CD14-positive monocyte (primary cell): ENCODE measurements around the gene HECW1. TPM values are rescaled to one million over a fixed set of nuclear protein-coding genes. Genes with fewer than 3 reads are reported as not detected.

Source experiments
- DNase-seq, 3 donors: peaks; one replicate each; pipeline ENCODE4 v3.0.0-alpha.2; 2011 to 2022
- H2AFZ ChIP-seq: 2 replicates; pipeline ENCODE4 v1.6.0; 2012; ENCODE audit warnings: mild to moderate bottlenecking, low read depth, low read length, inconsistent platforms; ENCODE audit not compliant: insufficient read depth, poor library complexity, severe bottlenecking
- H3K27ac ChIP-seq, 2 donors: 1 replicate in 1 of 2; 2 replicates in 1 of 2; pipeline ENCODE4 v1.5.1; 2012 to 2013; ENCODE audit warnings: low read length in 2 of 2, control low read depth in 1 of 2, inconsistent platforms in 1 of 2, low read depth in 1 of 2, mild to moderate bottlenecking in 1 of 2
- H3K27me3 ChIP-seq, 2 donors: one replicate each; pipeline versions ENCODE4 v1.6.0 to v1.6.1; 2011 to 2013; ENCODE audit warnings: low read length in 2 of 2; ENCODE audit not compliant: control insufficient read depth in 2 of 2, insufficient read depth in 2 of 2
- H3K36me3 ChIP-seq, 2 donors: replicated peaks in 1 of 2; 1 replicate in 1 of 2; 2 replicates in 1 of 2; pipeline versions ENCODE4 v1.5.1 to v1.6.1; 2012 to 2013; ENCODE audit warnings: low read length in 2 of 2, control low read depth in 1 of 2, inconsistent platforms in 1 of 2, mild to moderate bottlenecking in 1 of 2; ENCODE audit not compliant: insufficient read depth in 2 of 2, control insufficient read depth in 1 of 2
- H3K4me1 ChIP-seq, 2 donors: 1 replicate in 1 of 2; 2 replicates in 1 of 2; pipeline versions ENCODE4 v1.5.1 to v1.6.1; 2012 to 2013; ENCODE audit warnings: low read length in 2 of 2, control low read depth in 1 of 2, inconsistent platforms in 1 of 2, mild to moderate bottlenecking in 1 of 2, moderate library complexity in 1 of 2; ENCODE audit not compliant: insufficient read depth in 2 of 2, control insufficient read depth in 1 of 2
- H3K4me2 ChIP-seq: replicated peaks from 2 replicates; pipeline ENCODE3; 2012; ENCODE audit warnings: low read length, moderate library complexity, mild to moderate bottlenecking; ENCODE audit not compliant: poor library complexity, severe bottlenecking; ENCODE audit errors: extremely low read depth
- H3K4me3 ChIP-seq, 3 experiments: fragments of 200-600 bp in 1 of 3; sonication (generic) in 1 of 3; replicated peaks in 1 of 3; 1 replicate in 2 of 3; 2 replicates in 1 of 3; pipeline ENCODE4 v1.5.1; 2011 to 2013; ENCODE audit warnings: low read length in 3 of 3, mild to moderate bottlenecking in 3 of 3, control low read depth in 2 of 3, low read depth in 2 of 3, inconsistent platforms in 1 of 3, moderate library complexity in 1 of 3
- H3K79me2 ChIP-seq: 2 replicates; pipeline ENCODE4 v1.6.0; 2012; ENCODE audit warnings: mild to moderate bottlenecking, control low read depth, inconsistent platforms, low read length, moderate library complexity; ENCODE audit not compliant: insufficient read depth
- H3K9ac ChIP-seq: 2 replicates; pipeline ENCODE4 v1.6.0; 2017; ENCODE audit warnings: low read length, mild to moderate bottlenecking; ENCODE audit not compliant: insufficient read depth, poor library complexity, severe bottlenecking
- H3K9me3 ChIP-seq, 2 donors: replicated peaks in 1 of 2; 1 replicate in 1 of 2; 2 replicates in 1 of 2; pipeline versions ENCODE4 v1.5.1 to v1.6.1; 2012 to 2013; ENCODE audit warnings: low read length in 2 of 2, control low read depth in 1 of 2; ENCODE audit not compliant: control insufficient read depth in 1 of 2, insufficient read depth in 1 of 2
- H4K20me1 ChIP-seq: 2 replicates; pipeline ENCODE4 v1.6.0; 2012; ENCODE audit warnings: mild to moderate bottlenecking, low read length, control low read depth, moderate library complexity; ENCODE audit not compliant: insufficient read depth
- H3K27ac Mint-ChIP-seq, 7 donors: one replicate each; pipeline ENCODE4 v1.8.0; 2020; ENCODE audit warnings: mild to moderate bottlenecking in 7 of 7, mixed read lengths in 7 of 7, moderate library complexity in 6 of 7, inconsistent platforms in 2 of 7
- H3K27me3 Mint-ChIP-seq, 3 donors: one replicate each; pipeline ENCODE4 v1.8.0; 2021 to 2022; ENCODE audit warnings: low read depth in 3 of 3, mild to moderate bottlenecking in 3 of 3, mixed read lengths in 3 of 3, moderate library complexity in 3 of 3, inconsistent platforms in 1 of 3
- H3K36me3 Mint-ChIP-seq, 2 donors: one replicate each; pipeline ENCODE4 v1.8.0; 2020; ENCODE audit warnings: mixed read lengths in 2 of 2, inconsistent platforms in 1 of 2, mild to moderate bottlenecking in 1 of 2
- H3K4me1 Mint-ChIP-seq: one replicate; pipeline ENCODE4 v1.8.0; 2020; ENCODE audit warnings: mild to moderate bottlenecking, mixed read lengths
- H3K4me3 Mint-ChIP-seq, 2 donors: one replicate each; pipeline ENCODE4 v1.8.0; 2020; ENCODE audit warnings: mild to moderate bottlenecking in 2 of 2, mixed read lengths in 2 of 2, moderate library complexity in 1 of 2
- H3K9me3 Mint-ChIP-seq, 7 donors: one replicate each; pipeline ENCODE4 v1.8.0; 2020 to 2022; ENCODE audit warnings: mixed read lengths in 7 of 7, mild to moderate bottlenecking in 6 of 7, moderate library complexity in 6 of 7, inconsistent platforms in 2 of 7
- CTCF ChIP-seq: fragments of 200-600 bp; IDR thresholded peaks from one replicate; pipeline ENCODE4 v1.8.0; 2022; ENCODE audit warnings: antibody characterized with exemption, mild to moderate bottlenecking
- WGBS: methylation state at CpG from one replicate; pipeline ENCODE4 v1.1.5; 2013; ENCODE audit warnings: missing lambda C conversion rate; ENCODE audit not compliant: insufficient coverage; 5-methylcytosine and 5-hydroxymethylcytosine counted together
- intact Hi-C, 2 donors: fragments of 100-400 bp; cut with micrococcal nuclease; formaldehyde crosslinking; loops; one replicate each; pipeline versions ENCODE4 v1.15.0 to v1.15.1; 2023
- polyA plus RNA-seq, 3 donors: library from polyadenylated mRNA; depleted of rRNA in 1 of 3; unstranded in 2 of 3; stranded (reverse) in 1 of 3; fragments of 300-500 nt in 2 of 3; fragments of >200 nt in 1 of 3; fragmentation: Illumina TruSeq in 2 of 3; gene quantifications; 1 replicate in 2 of 3; 2 replicates in 1 of 3; pipeline ENCODE4 v1.2.3, GENCODE V29; 2012 to 2021

HECW1 gene
- polyA plus RNA-seq, 3 donors: not detected

DNA sequence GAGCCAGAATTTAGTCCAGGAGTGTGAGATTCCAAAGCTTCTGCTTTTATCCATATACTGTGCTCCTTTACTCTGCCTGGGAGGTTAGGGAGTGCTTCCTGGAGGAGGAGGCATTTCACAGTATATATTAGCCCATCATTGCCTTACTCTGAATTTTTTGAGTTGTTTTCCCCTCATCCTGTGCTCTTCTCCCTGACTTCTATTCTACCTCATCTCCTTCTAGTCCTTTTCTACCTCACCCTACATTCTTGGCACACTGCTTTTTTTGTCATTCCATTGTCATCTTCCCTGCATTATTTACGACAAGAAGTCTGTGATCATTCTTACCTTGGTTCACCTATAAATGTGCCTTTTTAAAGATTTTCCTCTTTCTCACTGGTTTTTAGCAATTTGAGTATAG is 491.8 kb downstream of the HECW1 start:
- Histone ChIP-seq H3K4me2 (no peak overlapping the region), H4K20me1 (no peaks in the 10 kb centered on the region), H3K9me3 (no peaks in the 10 kb centered on the region), H3K79me2 (no peaks in the 10 kb centered on the region), H3K27me3 (no peaks in the 10 kb centered on the region), H3K36me3 (peaks cover 9 to 23% of the 10 kb centered on the region in 2 donors), H3K9ac (no peak overlapping the region), H3K4me3 (no peak overlapping the region), H3K4me1 (no peaks in the 10 kb centered on the region), H2AFZ (no peak overlapping the region), H3K27ac (no peak overlapping the region)
- no peak for TF ChIP-seq CTCF
- Mint-ChIP-seq H3K9me3 (peaks cover 0 to 7% (median 0%) of the 10 kb centered on the region in 7 donors), H3K27me3 (no peaks in the 10 kb centered on the region), H3K4me1 (no peaks in the 10 kb centered on the region), H3K4me3 (no peak overlapping the region), H3K27ac (no peak overlapping the region), H3K36me3 (peaks cover 32 to 36% of the 10 kb centered on the region in 2 donors)
- intact Hi-C loops: no loop called here
- WGBS: no CpG with 5 or more reads among the region's 1 CpG
- DNase-seq: no peak

DNA sequence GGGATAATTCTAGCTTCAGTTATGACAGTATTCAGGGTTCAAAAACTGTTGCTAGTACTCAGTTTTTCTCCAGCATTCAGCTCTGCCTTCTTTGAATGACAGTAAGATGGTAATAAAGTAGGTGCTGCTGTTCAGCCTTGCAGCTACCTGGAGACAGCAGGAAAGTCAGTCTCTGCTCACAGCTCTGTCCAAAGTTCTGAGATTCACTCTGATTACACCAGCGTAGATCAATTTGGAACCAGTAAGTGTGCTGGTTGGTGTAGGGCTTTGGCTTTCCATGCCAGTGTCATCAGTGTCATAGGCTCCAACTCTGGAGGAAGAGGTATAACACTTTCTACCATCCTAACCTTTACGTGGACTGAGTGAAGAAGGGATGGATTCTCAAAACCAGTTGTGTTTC is 496.6 kb downstream of the HECW1 start:
- Histone ChIP-seq H3K9me3 (no peaks in the 10 kb centered on the region), H3K27me3 (no peaks in the 10 kb centered on the region), H3K9ac (no peak overlapping the region), H3K4me1 (no peaks in the 10 kb centered on the region), H3K4me2 (no peak overlapping the region), H3K27ac (no peak overlapping the region), H2AFZ (no peak overlapping the region), H4K20me1 (no peaks in the 10 kb centered on the region), H3K4me3 (no peak overlapping the region), H3K79me2 (no peaks in the 10 kb centered on the region), H3K36me3 (peaks cover 23 to 46% of the 10 kb centered on the region in 2 donors)
- Mint-ChIP-seq H3K36me3 (peaks cover 38 to 60% of the 10 kb centered on the region in 2 donors), H3K27me3 (no peaks in the 10 kb centered on the region), H3K4me1 (no peaks in the 10 kb centered on the region), H3K27ac (no peak overlapping the region), H3K9me3 (peaks cover 0 to 7% (median 1%) of the 10 kb centered on the region in 7 donors), H3K4me3 (no peak overlapping the region)
- intact Hi-C loops: no loop called here
- DNase-seq: no peak
- 100% methylated on average over 1 of the region's 2 CpGs for WGBS
- TF ChIP-seq CTCF: no peak
